B cell (primary cell): Measurements from ENCODE around the gene SLC25A10.

Experiments
- EZH2 ChIP-seq: IDR thresholded peaks from 2 replicates; pipeline ENCODE4 v1.6.1; 2012; ENCODE audit warnings: borderline replicate concordance, low read depth, mild to moderate bottlenecking, moderate library complexity, low read length; ENCODE audit not compliant: insufficient read depth, poor library complexity, severe bottlenecking
- TF ChIP-seq, protein P1 (sequence below): fragments of 200-600 bp; IDR thresholded peaks from one replicate; pipeline ENCODE4 v1.8.0; 2022; ENCODE audit warnings: antibody characterized with exemption, mild to moderate bottlenecking

DNA sequence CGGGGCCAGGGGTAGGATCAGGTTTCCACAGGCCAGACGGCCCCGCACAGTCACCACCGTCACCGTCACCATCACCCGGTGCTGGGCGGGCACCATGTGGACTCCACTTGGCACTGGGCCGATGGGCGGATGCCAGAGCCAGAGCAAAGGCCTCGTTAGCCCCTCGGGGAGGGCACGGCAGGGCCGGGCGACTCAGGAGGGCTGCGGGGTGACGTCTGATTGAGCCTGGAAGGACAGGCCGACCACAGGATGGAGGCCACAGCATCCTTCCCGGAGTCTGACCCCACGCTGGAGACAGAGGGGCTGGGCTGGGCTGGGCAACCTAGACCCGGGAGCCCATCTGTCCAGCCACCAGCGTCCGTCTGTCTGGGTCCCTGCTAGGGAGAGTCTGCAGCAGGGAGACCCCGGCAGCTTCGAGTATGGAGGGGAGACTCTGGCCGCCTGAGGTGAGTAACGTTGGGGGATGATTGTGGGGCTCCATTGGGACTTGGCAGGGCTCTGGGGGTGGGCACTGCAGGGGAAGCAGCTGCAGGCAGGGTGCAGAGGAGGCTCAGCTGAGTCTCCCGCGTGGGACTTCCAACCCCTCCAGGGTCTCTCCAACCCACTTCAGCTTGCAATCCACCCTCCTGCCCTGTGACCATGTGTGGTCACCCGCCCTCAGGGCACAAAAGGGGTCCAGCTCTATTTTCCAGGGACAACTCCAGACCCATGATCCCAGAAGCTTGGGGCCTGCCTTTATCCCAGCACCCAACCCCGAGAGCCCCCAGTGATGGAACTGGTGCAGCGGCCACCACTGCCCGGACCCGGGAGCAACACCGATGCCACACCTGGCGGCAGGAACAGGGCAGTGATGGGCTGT, 22.6 kb downstream of the SLC25A10 start:
- TF ChIP-seq EZH2: no peak
- TF ChIP-seq, protein P1, sequence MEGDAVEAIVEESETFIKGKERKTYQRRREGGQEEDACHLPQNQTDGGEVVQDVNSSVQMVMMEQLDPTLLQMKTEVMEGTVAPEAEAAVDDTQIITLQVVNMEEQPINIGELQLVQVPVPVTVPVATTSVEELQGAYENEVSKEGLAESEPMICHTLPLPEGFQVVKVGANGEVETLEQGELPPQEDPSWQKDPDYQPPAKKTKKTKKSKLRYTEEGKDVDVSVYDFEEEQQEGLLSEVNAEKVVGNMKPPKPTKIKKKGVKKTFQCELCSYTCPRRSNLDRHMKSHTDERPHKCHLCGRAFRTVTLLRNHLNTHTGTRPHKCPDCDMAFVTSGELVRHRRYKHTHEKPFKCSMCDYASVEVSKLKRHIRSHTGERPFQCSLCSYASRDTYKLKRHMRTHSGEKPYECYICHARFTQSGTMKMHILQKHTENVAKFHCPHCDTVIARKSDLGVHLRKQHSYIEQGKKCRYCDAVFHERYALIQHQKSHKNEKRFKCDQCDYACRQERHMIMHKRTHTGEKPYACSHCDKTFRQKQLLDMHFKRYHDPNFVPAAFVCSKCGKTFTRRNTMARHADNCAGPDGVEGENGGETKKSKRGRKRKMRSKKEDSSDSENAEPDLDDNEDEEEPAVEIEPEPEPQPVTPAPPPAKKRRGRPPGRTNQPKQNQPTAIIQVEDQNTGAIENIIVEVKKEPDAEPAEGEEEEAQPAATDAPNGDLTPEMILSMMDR: no peak
